ENCODE results near the gene GCC2. TPM values are rescaled to one million over a fixed set of nuclear protein-coding genes. Genes with fewer than 3 reads are reported as not detected.
A peak's percentile ranks its signal among the peaks of the same experiment; 100 is the strongest.

The GCC2 gene
- total RNA-seq, 1 donor from 2014 or later, result 53.9 TPM

DNA sequence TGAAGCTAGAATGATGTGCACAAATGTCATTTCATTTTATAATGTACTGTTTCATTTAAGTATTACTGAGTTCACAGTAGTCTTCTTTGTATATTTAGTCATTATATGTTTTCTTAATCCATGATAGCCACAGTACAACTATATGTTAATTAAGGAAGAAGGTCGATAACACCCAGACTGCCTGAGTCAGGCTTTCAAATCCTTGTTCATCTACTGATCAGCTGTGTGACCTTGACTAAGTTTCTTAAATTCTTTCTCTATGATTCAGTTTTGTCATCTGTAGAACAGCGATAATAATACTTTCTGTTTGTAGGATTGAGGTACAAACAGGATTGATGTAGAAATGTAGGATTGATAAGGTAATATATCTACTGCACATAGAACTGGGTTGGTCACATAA lies 5.4 kb downstream of the GCC2 start:
- Histone ChIP-seq H3K9ac (ENCODE audit: low read length) (no peak overlapping the region), H3K4me3 (ENCODE audit: insufficient read depth, low read depth, low read length) (no peak overlapping the region), H3K9me3 (ENCODE audit: insufficient read depth, low read depth, low read length) (no peaks in the 10 kb centered on the region), H3K36me3 (ENCODE audit: insufficient read depth, low read length) (peaks cover 16% of the 10 kb centered on the region), H2AFZ (ENCODE audit: low read depth, low read length) (no peak overlapping the region), H3K79me2 (ENCODE audit: insufficient read depth, low read length) (peaks cover 12% of the 10 kb centered on the region), H3K27ac (ENCODE audit: low read depth, low read length) (no peak overlapping the region), H3K4me2 (ENCODE audit: low read length) (no peak overlapping the region), H4K20me1 (ENCODE audit: insufficient read depth, low read length) (no peaks in the 10 kb centered on the region), H3K27me3 (ENCODE audit: insufficient read depth, low read length) (no peaks in the 10 kb centered on the region), H3K4me1 (ENCODE audit: insufficient read depth, low read length) (peaks cover 4% of the 10 kb centered on the region)
- no peak for TF ChIP-seq EZH2 (IDR thresholded peaks at IDR 0.05; ENCODE audit: insufficient read depth, low read length)
- H3K4me1 Mint-ChIP-seq (ENCODE audit: low read depth, unreplicated experiment), result peaks cover 8% of the 10 kb centered on the region
- no peak overlapping the region for H3K27ac Mint-ChIP-seq (ENCODE audit: unreplicated experiment)
- peaks cover 8% of the 10 kb centered on the region for H3K9me3 Mint-ChIP-seq (ENCODE audit: unreplicated experiment)
- DNase-seq (ENCODE audit: low read depth), result peak; percentile 10
- peaks cover 28% of the 10 kb centered on the region for H3K36me3 Mint-ChIP-seq (ENCODE audit: low read depth, unreplicated experiment)
- no peaks in the 10 kb centered on the region for H3K27me3 Mint-ChIP-seq (ENCODE audit: low read depth, unreplicated experiment)
- no peak for FAIRE-seq
- no peak overlapping the region for H3K4me3 Mint-ChIP-seq (ENCODE audit: unreplicated experiment)

DNA sequence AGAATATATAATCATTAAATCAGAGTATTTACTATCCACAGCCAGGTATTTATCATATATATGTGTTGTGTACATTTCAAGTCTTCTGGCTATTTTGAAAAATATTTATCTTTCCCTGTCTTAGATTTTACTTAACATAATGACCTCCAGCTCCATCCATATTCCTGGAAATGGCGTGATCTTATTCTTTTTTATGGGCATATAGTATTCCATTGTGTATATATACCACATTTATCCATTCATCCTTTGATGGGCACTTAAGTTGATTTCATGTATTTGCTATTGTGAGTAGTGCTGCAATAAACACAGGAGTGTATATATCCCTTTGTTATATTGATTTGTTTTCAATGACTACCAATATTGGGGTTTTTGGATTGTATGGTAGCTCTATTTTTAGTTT lies 6.6 kb downstream of the GCC2 start:
- H3K36me3 Mint-ChIP-seq (ENCODE audit: low read depth, unreplicated experiment), result peaks cover 31% of the 10 kb centered on the region
- peaks cover 10% of the 10 kb centered on the region for H3K4me1 Mint-ChIP-seq (ENCODE audit: low read depth, unreplicated experiment)
- no peak overlapping the region for H3K4me3 Mint-ChIP-seq (ENCODE audit: unreplicated experiment)
- H3K9me3 ChIP-seq (ENCODE audit: insufficient read depth, low read depth, low read length), result no peaks in the 10 kb centered on the region
- H3K9ac ChIP-seq (ENCODE audit: low read length), result no peak overlapping the region
- no peak overlapping the region for H3K27ac Mint-ChIP-seq (ENCODE audit: unreplicated experiment)
- no peak overlapping the region for H3K4me3 ChIP-seq (ENCODE audit: insufficient read depth, low read depth, low read length)
- FAIRE-seq (no peak), DNase-seq (ENCODE audit: low read depth) (no peak)
- peaks cover 8% of the 10 kb centered on the region for H3K9me3 Mint-ChIP-seq (ENCODE audit: unreplicated experiment)
- H3K27me3 ChIP-seq (ENCODE audit: insufficient read depth, low read length), result no peaks in the 10 kb centered on the region
- no peak overlapping the region for H2AFZ ChIP-seq (ENCODE audit: low read depth, low read length)
- TF ChIP-seq EZH2 (IDR thresholded peaks at IDR 0.05; ENCODE audit: insufficient read depth, low read length), result no peak
- TF ChIP-seq, protein P1, sequence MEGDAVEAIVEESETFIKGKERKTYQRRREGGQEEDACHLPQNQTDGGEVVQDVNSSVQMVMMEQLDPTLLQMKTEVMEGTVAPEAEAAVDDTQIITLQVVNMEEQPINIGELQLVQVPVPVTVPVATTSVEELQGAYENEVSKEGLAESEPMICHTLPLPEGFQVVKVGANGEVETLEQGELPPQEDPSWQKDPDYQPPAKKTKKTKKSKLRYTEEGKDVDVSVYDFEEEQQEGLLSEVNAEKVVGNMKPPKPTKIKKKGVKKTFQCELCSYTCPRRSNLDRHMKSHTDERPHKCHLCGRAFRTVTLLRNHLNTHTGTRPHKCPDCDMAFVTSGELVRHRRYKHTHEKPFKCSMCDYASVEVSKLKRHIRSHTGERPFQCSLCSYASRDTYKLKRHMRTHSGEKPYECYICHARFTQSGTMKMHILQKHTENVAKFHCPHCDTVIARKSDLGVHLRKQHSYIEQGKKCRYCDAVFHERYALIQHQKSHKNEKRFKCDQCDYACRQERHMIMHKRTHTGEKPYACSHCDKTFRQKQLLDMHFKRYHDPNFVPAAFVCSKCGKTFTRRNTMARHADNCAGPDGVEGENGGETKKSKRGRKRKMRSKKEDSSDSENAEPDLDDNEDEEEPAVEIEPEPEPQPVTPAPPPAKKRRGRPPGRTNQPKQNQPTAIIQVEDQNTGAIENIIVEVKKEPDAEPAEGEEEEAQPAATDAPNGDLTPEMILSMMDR (IDR thresholded peaks at IDR 0.05; ENCODE audit: insufficient read depth, low read depth, low read length), result no peak
- H4K20me1 ChIP-seq (ENCODE audit: insufficient read depth, low read length), result no peaks in the 10 kb centered on the region
- H3K27ac ChIP-seq (ENCODE audit: low read depth, low read length), result no peak overlapping the region
- peaks cover 5% of the 10 kb centered on the region for H3K79me2 ChIP-seq (ENCODE audit: insufficient read depth, low read length)
- H3K4me1 ChIP-seq (ENCODE audit: insufficient read depth, low read length), result no peaks in the 10 kb centered on the region
- H3K27me3 Mint-ChIP-seq (ENCODE audit: low read depth, unreplicated experiment), result no peaks in the 10 kb centered on the region
- no peak overlapping the region for H3K4me2 ChIP-seq (ENCODE audit: low read length)
- peaks cover 18% of the 10 kb centered on the region for H3K36me3 ChIP-seq (ENCODE audit: insufficient read depth, low read length)

DNA sequence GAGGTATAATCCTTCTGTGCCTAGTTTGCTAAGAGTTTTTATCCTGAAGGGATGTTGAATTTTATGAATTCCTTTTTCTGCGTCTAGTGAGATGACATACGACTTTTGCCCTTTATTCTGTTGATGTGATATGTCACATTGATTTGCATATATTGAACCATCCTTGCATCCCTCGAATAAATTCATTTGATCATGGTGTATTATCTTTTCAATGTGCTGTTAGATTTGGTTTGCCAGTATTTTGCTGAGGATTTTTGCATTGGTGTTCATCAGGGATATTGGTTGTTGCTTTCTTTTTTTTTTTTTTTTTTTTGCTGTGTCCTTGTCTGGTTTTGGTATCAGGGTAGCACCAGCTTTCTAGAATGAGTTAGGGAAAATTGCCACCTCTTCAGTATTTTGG lies 9.1 kb downstream of the GCC2 start:
- FAIRE-seq, result no peak
- Mint-ChIP-seq H3K27ac (ENCODE audit: unreplicated experiment) (no peak overlapping the region), H3K36me3 (ENCODE audit: low read depth, unreplicated experiment) (peaks cover 38% of the 10 kb centered on the region)

More for the DNA sequence above, 9.1 kb downstream of the GCC2 start:
- Histone ChIP-seq H2AFZ (ENCODE audit: low read depth, low read length) (no peak overlapping the region), H3K79me2 (ENCODE audit: insufficient read depth, low read length) (peaks cover 5% of the 10 kb centered on the region), H3K4me3 (ENCODE audit: insufficient read depth, low read depth, low read length) (no peak overlapping the region), H3K27ac (ENCODE audit: low read depth, low read length) (no peak overlapping the region), H3K4me2 (ENCODE audit: low read length) (no peak overlapping the region), H3K27me3 (ENCODE audit: insufficient read depth, low read length) (no peaks in the 10 kb centered on the region), H3K9me3 (ENCODE audit: insufficient read depth, low read depth, low read length) (no peaks in the 10 kb centered on the region), H3K4me1 (ENCODE audit: insufficient read depth, low read length) (no peaks in the 10 kb centered on the region), H4K20me1 (ENCODE audit: insufficient read depth, low read length) (no peaks in the 10 kb centered on the region), H3K36me3 (ENCODE audit: insufficient read depth, low read length) (peaks cover 18% of the 10 kb centered on the region), H3K9ac (ENCODE audit: low read length) (no peak overlapping the region)
- no peaks in the 10 kb centered on the region for H3K27me3 Mint-ChIP-seq (ENCODE audit: low read depth, unreplicated experiment)
- peak overlapping the region; percentile 61 for H3K4me3 Mint-ChIP-seq (ENCODE audit: unreplicated experiment)
- H3K4me1 Mint-ChIP-seq (ENCODE audit: low read depth, unreplicated experiment), result peaks cover 10% of the 10 kb centered on the region
- peaks cover 8% of the 10 kb centered on the region for H3K9me3 Mint-ChIP-seq (ENCODE audit: unreplicated experiment)
- no peak for DNase-seq (ENCODE audit: low read depth)
- TF ChIP-seq EZH2 (IDR thresholded peaks at IDR 0.05; ENCODE audit: insufficient read depth, low read length), result no peak
- TF ChIP-seq, protein P1 (IDR thresholded peaks at IDR 0.05; ENCODE audit: insufficient read depth, low read depth, low read length), result no peak
